OCI-LY3 (cell line): Measurements from ENCODE around the gene SPDYE16.
"Not testable (repeated sequence)": the region's sequence is repeated elsewhere in the genome, so short reads cannot be mapped to it uniquely, and the experiment has no call there.

ENCODE experiments used
- H2AFZ ChIP-seq: fragments of 200-600, 300-600 bp; shearing (Covaris generic); 2 replicates; pipeline ENCODE4 v1.6.0; 2014; ENCODE audit warnings: antibody characterized with exemption, low read depth, low read length
- H3K27ac ChIP-seq: fragments of 200-600, 300-600 bp; sonication (generic); 2 replicates; pipeline ENCODE4 v1.5.1; 2014; ENCODE audit warnings: mild to moderate bottlenecking, low read length, moderate library complexity, mixed read lengths
- H3K27me3 ChIP-seq: fragments of 200-600, 300-600 bp; sonication (generic); 2 replicates; pipeline ENCODE4 v1.6.1; 2014; ENCODE audit warnings: low read depth, low read length, mixed read lengths
- H3K36me3 ChIP-seq: fragments of 200-600, 300-600 bp; sonication (generic); replicated peaks from 2 replicates; pipeline ENCODE3; 2014; ENCODE audit warnings: low read depth, low read length, mixed read lengths
- H3K4me1 ChIP-seq: fragments of 300-600, 200-600 bp; sonication (generic); 2 replicates; pipeline ENCODE4 v1.6.1; 2014; ENCODE audit warnings: low read length, mixed read lengths
- H3K4me2 ChIP-seq: fragments of 200-600, 300-600 bp; sonication (generic); 2 replicates; pipeline ENCODE4 v1.6.1; 2014; ENCODE audit warnings: low read length, mixed read lengths
- H3K4me3 ChIP-seq: fragments of 300-600, 200-600 bp; sonication (generic); 2 replicates; pipeline ENCODE4 v1.5.1; 2014; ENCODE audit warnings: antibody characterized with exemption, mild to moderate bottlenecking, low read length, moderate library complexity
- H3K79me2 ChIP-seq: fragments of 300-600, 200-600 bp; shearing (Covaris generic); 2 replicates; pipeline ENCODE4 v1.6.1; 2014; ENCODE audit warnings: mild to moderate bottlenecking, low read length, mixed read lengths
- H3K9ac ChIP-seq: fragments of 300-600, 200-600 bp; shearing (Covaris generic); 2 replicates; pipeline ENCODE4 v1.6.0; 2014; ENCODE audit warnings: mild to moderate bottlenecking, low read length, moderate library complexity
- H3K9me3 ChIP-seq: fragments of 200-600, 300-600 bp; shearing (Covaris generic); 2 replicates; pipeline ENCODE4 v1.6.1; 2014; ENCODE audit warnings: low read length, mixed read lengths; ENCODE audit not compliant: insufficient read depth
- H4K20me1 ChIP-seq: fragments of 200-600, 300-600 bp; sonication (generic); 2 replicates; pipeline ENCODE4 v1.6.1; 2016; ENCODE audit warnings: low read length, mixed read lengths; ENCODE audit not compliant: insufficient read depth
- CTCF ChIP-seq: fragments of 200-600, 300-600 bp; sonication (generic); IDR thresholded peaks from 2 replicates; pipeline ENCODE4 v1.5.1; 2014; ENCODE audit warnings: antibody characterized with exemption, low read length, low read depth

The SPDYE16 gene

GRCh38 chr7:76543197-76543596 is at the start of gene SPDYE16:
TSS of gene SPDYE16 (minus strand) at chr7:76543297. CDS start at chr7:76541459, 1,838 bp downstream.
- not testable (repeated sequence) for H3K9me3 ChIP-seq, H2AFZ ChIP-seq, H3K4me3 ChIP-seq, H3K79me2 ChIP-seq, H4K20me1 ChIP-seq, H3K4me1 ChIP-seq, H3K4me2 ChIP-seq, H3K27ac ChIP-seq, H3K27me3 ChIP-seq, H3K36me3 ChIP-seq, H3K9ac ChIP-seq

- Histone ChIP-seq H4K20me1 (peaks cover 11% of the 10 kb centered on the region; the same call in 1 of the 2 replicates), H3K4me1 (peaks cover 25% of the 10 kb centered on the region)
- not testable (repeated sequence) for H3K27me3 ChIP-seq, H3K36me3 ChIP-seq, H2AFZ ChIP-seq, H3K4me2 ChIP-seq, H3K79me2 ChIP-seq, H3K9me3 ChIP-seq, H3K27ac ChIP-seq, H3K4me3 ChIP-seq, H3K9ac ChIP-seq
These were observed 49.6 kb upstream of the SPDYE16 start for GRCh38 chr7:76592694-76593093.

- not testable (repeated sequence) for H3K9ac ChIP-seq, H3K79me2 ChIP-seq, H3K27ac ChIP-seq, H3K27me3 ChIP-seq, H3K36me3 ChIP-seq, H3K4me3 ChIP-seq, H2AFZ ChIP-seq, H3K9me3 ChIP-seq
- Histone ChIP-seq H3K4me1 (peaks cover 20% of the 10 kb centered on the region), H3K4me2 (peak overlapping the region; percentile 40), H4K20me1 (peaks cover 11% of the 10 kb centered on the region; the same call in 1 of the 2 replicates)
- peak; percentile 26; the same call in 1 of the 2 replicates for TF ChIP-seq CTCF
These were observed 48.7 kb upstream of the SPDYE16 start for GRCh38 chr7:76591602-76592304.

GRCh38 chr7:76591033-76591432 is 47.9 kb upstream of the SPDYE16 start:
- not testable (repeated sequence) for H3K4me2 ChIP-seq, H3K9me3 ChIP-seq
- peaks cover 20% of the 10 kb centered on the region for H3K4me1 ChIP-seq

GRCh38 chr7:76588586-76588985 is 45.5 kb upstream of the SPDYE16 start:
- not testable (repeated sequence) for H3K79me2 ChIP-seq, H3K9me3 ChIP-seq, H3K36me3 ChIP-seq, H2AFZ ChIP-seq, H3K9ac ChIP-seq, H3K4me2 ChIP-seq, H3K4me3 ChIP-seq, H3K27ac ChIP-seq, H3K27me3 ChIP-seq
- Histone ChIP-seq H4K20me1 (peaks cover 11% of the 10 kb centered on the region; the same call in 1 of the 2 replicates), H3K4me1 (peaks cover 20% of the 10 kb centered on the region)

More at GRCh38 chr7:76591033-76591432, 47.9 kb upstream of the SPDYE16 start:
- peaks cover 11% of the 10 kb centered on the region; the same call in 1 of the 2 replicates for H4K20me1 ChIP-seq
- H3K36me3 ChIP-seq, H3K4me3 ChIP-seq, H3K27me3 ChIP-seq, H3K27ac ChIP-seq, H3K9ac ChIP-seq, H3K79me2 ChIP-seq, H2AFZ ChIP-seq: not testable (repeated sequence)

GRCh38 chr7:76586585-76587315 is 43.7 kb upstream of the SPDYE16 start:
- H3K4me3 ChIP-seq, H3K4me2 ChIP-seq, H3K27me3 ChIP-seq, H3K9me3 ChIP-seq, H3K27ac ChIP-seq, H2AFZ ChIP-seq, H4K20me1 ChIP-seq, H3K36me3 ChIP-seq, H3K9ac ChIP-seq, H3K79me2 ChIP-seq: not testable (repeated sequence)
- H3K4me1 ChIP-seq: peaks cover 14% of the 10 kb centered on the region

GRCh38 chr7:76583636-76584281 is 40.7 kb upstream of the SPDYE16 start:
- not testable (repeated sequence) for H2AFZ ChIP-seq, H3K4me2 ChIP-seq, H3K4me3 ChIP-seq, H3K9me3 ChIP-seq, H3K36me3 ChIP-seq, H4K20me1 ChIP-seq, H3K27ac ChIP-seq, H3K9ac ChIP-seq, H3K79me2 ChIP-seq, H3K27me3 ChIP-seq, H3K4me1 ChIP-seq

GRCh38 chr7:76582848-76583631 is 39.9 kb upstream of the SPDYE16 start:
- not testable (repeated sequence) for H3K27me3 ChIP-seq, H3K36me3 ChIP-seq, H3K4me3 ChIP-seq, H4K20me1 ChIP-seq, H3K9ac ChIP-seq, H3K9me3 ChIP-seq, H2AFZ ChIP-seq, H3K27ac ChIP-seq, H3K4me2 ChIP-seq, H3K79me2 ChIP-seq, H3K4me1 ChIP-seq
